Lower leg skin (tissue), 3 donors: ENCODE data around the gene LRRC32.

Experiments used
- CTCF ChIP-seq, 3 donors: fragments of 450-650 bp; IDR thresholded peaks; one replicate each; pipeline ENCODE4 v1.5.1; 2016; ENCODE audit warnings: antibody characterized with exemption in 3 of 3, mild to moderate bottlenecking in 3 of 3, moderate library complexity in 2 of 3
- POLR2A ChIP-seq, 2 donors: fragments of 450-650 bp; IDR thresholded peaks; one replicate each; pipeline ENCODE4 v1.6.1; 2016 to 2017; ENCODE audit warnings: antibody characterized with exemption in 2 of 2, mild to moderate bottlenecking in 1 of 2, moderate library complexity in 1 of 2

- TF ChIP-seq CTCF (IDR thresholded peaks at IDR 0.05): no peak
- TF ChIP-seq POLR2A (IDR thresholded peaks at IDR 0.05): no peak
Observed at GRCh38 chr11:76649011-76649410, 21.5 kb downstream of the LRRC32 start.
